ENCODE measurements around the gene ERN1. TPM values are rescaled to one million over a fixed set of nuclear protein-coding genes. Genes with fewer than 3 reads are reported as not detected.

The ERN1 gene
- total and polyA plus RNA-seq, 2 of the 8 experiments (the other 6 are each of a cell fraction or from before 2014, with no cell fraction given), result 1.8 to 3.9 TPM

DNA sequence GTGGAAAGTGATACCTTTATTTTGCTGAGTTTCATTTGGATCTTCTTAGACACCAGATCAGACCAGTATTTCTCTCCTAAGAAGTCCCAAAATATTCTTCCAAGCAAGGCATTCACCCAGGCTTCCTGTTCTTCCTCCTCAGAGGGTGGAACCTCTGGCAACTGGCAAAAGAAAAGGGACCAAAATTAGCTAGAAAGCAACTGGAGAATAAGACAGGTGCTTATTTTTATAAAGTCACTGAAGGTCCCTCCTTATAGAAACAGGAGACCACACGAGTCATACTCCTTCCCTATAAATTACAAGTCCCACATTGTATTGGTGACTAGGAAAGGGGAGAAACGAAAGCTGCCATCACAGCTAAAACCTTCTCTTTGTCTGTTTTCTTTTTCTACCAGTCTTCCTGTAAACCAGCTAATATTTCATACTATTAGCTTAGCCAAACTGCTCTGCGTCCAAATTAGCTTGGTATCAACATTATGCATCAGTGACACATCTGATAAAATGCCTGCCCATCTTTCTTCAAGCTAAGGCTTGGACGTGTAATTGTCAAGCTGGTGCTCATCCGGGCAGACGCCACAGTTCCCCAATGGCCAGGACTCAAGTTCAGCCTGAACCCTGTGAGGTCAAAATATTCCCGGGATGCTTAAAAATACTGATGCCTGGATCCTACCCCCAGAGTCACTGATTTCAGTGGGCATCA, 47.5 kb upstream of the ERN1 start:
- POLR2A ChIA-PET (ENCODE audit: partially characterized antibody), result interaction anchor here (0.6 to 5.5 kb wide), 2 partner anchors 31 to 287 kb away, joined by 3 to 38 read pairs; no protein-coding TSS in a partner anchor
- WGBS, 2 experiments (ENCODE audit: extremely low coverage in 1 of 2, insufficient coverage in 1 of 2, insufficient read length in 1 of 2, insufficient replicate concordance in 2 of 2, low coverage in 1 of 2, low lambda C conversion rate in 2 of 2, missing lambda C conversion rate in 1 of 2), result 94% methylated on average over 7 of the region's 7 CpGs; no CpG with 5 or more reads in 1 of the 2 experiments
- Histone ChIP-seq H3K9ac (replicated peaks in 1 of 4; ENCODE audit: extremely low read depth in 1 of 4, low read depth in 3 of 4, low read length in 3 of 4) (no peak overlapping the region), H3K4me3 (ENCODE audit: extremely low read depth in 1 of 4, insufficient read depth in 2 of 4, low read depth in 3 of 4, low read length in 4 of 4) (no peak overlapping the region), H2AK5ac (ENCODE audit: low read depth, low read length) (no peak overlapping the region), H3K27me3 (replicated peaks in 1 of 4; ENCODE audit: control insufficient read depth in 3 of 4, extremely low read depth in 1 of 4, insufficient read depth in 3 of 4, low read length in 3 of 4) (no peaks in the 10 kb centered on the region), H3K79me1 (ENCODE audit: low read depth, low read length) (no peaks in the 10 kb centered on the region), H3K14ac (ENCODE audit: insufficient read length) (no peak overlapping the region), H3K27ac (ENCODE audit: low read depth, low read length) (no peak overlapping the region), H2AFZ (ENCODE audit: low read length) (no peak overlapping the region), H3K79me2 (ENCODE audit: control insufficient read depth in 1 of 2, insufficient read depth in 2 of 2, low read length in 2 of 2) (no peaks in the 10 kb centered on the region), H4K91ac (replicated peaks; ENCODE audit: insufficient read length, low read length) (no peak overlapping the region), H3K18ac (ENCODE audit: extremely low read depth, low read length) (no peak overlapping the region), H3K56ac (replicated peaks; ENCODE audit: insufficient read length, low read depth, low read length) (no peak overlapping the region), H3K23me2 (ENCODE audit: low read depth, low read length) (no peaks in the 10 kb centered on the region), H3K36me3 (ENCODE audit: control insufficient read depth in 2 of 4, insufficient read depth in 4 of 4, low read length in 3 of 4) (no peaks in the 10 kb centered on the region; a peak in 2 of 8 replicates), H2BK15ac (ENCODE audit: low read length) (no peak overlapping the region), H3K4me2 (ENCODE audit: insufficient read depth in 1 of 2, low read depth in 2 of 2, low read length in 2 of 2) (no peak overlapping the region), H2BK12ac (ENCODE audit: low read depth, low read length) (no peak overlapping the region), H3K23ac (ENCODE audit: insufficient read length) (no peak overlapping the region), H3K4me1 (replicated peaks in 1 of 4; ENCODE audit: control insufficient read depth in 3 of 4, insufficient read depth in 4 of 4, low read length in 3 of 4) (no peaks in the 10 kb centered on the region), H3K4ac (replicated peaks; ENCODE audit: insufficient read length, low read depth, low read length) (no peak overlapping the region), H4K8ac (ENCODE audit: extremely low read depth, insufficient read depth, low read length) (no peak overlapping the region), H2BK120ac (replicated peaks; ENCODE audit: low read depth, low read length) (no peak overlapping the region), H4K20me1 (replicated peaks in 1 of 2; ENCODE audit: control insufficient read depth in 1 of 2, insufficient read depth in 2 of 2, low read length in 2 of 2) (no peaks in the 10 kb centered on the region), H2BK20ac (ENCODE audit: low read length) (no peak overlapping the region), H3K9me3 (ENCODE audit: insufficient read depth in 2 of 2, low read depth in 1 of 2, low read length in 1 of 2) (no peaks in the 10 kb centered on the region), H4K5ac (ENCODE audit: insufficient read length, low read depth, low read length) (no peak overlapping the region), H2BK5ac (ENCODE audit: low read depth, low read length) (no peak overlapping the region)
- DNase-seq (ENCODE audit: low read depth in 1 of 2, low spot score in 2 of 2) (no peak), FAIRE-seq (no peak)
- CTCF ChIA-PET (ENCODE audit: partially characterized antibody), result interaction anchor here (1.1 to 1.6 kb wide), 4 partner anchors 30 to 60 kb away, joined by 3 to 6 read pairs (median 4); no protein-coding TSS in a partner anchor
- TF ChIP-seq TBP (IDR thresholded peaks at IDR 0.05; ENCODE audit: low read depth, low read length), result no peak
- no peak for TF ChIP-seq GABPA (IDR thresholded peaks at IDR 0.05; ENCODE audit: borderline replicate concordance, insufficient read depth, low read length)
- TF ChIP-seq RAD21 (IDR thresholded peaks at IDR 0.05 in 1 of 2, conservative IDR thresholded peaks at IDR 0.05 in 1 of 2; ENCODE audit: low read depth in 2 of 2, low read length in 2 of 2), result no peak
- TF ChIP-seq RBBP5 (IDR thresholded peaks at IDR 0.05; ENCODE audit: borderline replicate concordance, low read depth, low read length), result no peak
- TF ChIP-seq SAP30 (IDR thresholded peaks at IDR 0.05; ENCODE audit: insufficient read depth, insufficient replicate concordance, low read length), result no peak
- TF ChIP-seq SUZ12 (IDR thresholded peaks at IDR 0.05; ENCODE audit: low read length), result no peak
- no peak for TF ChIP-seq HDAC2 (IDR thresholded peaks at IDR 0.05; ENCODE audit: borderline replicate concordance in 1 of 2, low read depth in 2 of 2, low read length in 2 of 2)
- TF ChIP-seq CTCF (IDR thresholded peaks at IDR 0.05; ENCODE audit: control extremely low read depth in 1 of 3, insufficient read depth in 1 of 3, low read depth in 1 of 3, low read length in 3 of 3), result no peak
- no peak for TF ChIP-seq GTF2F1 (IDR thresholded peaks at IDR 0.05; ENCODE audit: borderline replicate concordance, low read depth, low read length)
